AG09309 (cell line): ENCODE results near the gene TCF19.
"Not testable (repeated sequence)": the region's sequence is repeated elsewhere in the genome, so short reads cannot be mapped to it uniquely, and the experiment has no call there.

ENCODE experiments used
- DNase-seq: peaks from one replicate; pipeline ENCODE4 v3.0.0-alpha.2; 2010; ENCODE audit warnings: low read depth
- H3K4me3 ChIP-seq: 2 replicates; pipeline ENCODE4 v1.5.1; 2011; ENCODE audit warnings: mild to moderate bottlenecking, low read depth, low read length, moderate library complexity; ENCODE audit not compliant: control insufficient read depth
- TF ChIP-seq, protein P1 (sequence below): IDR thresholded peaks from 2 replicates; pipeline ENCODE4 v1.5.1; 2011; ENCODE audit warnings: mild to moderate bottlenecking, low read depth, low read length, inconsistent platforms; ENCODE audit not compliant: insufficient read depth, control insufficient read depth; ENCODE audit errors: missing control alignments

The TCF19 gene

DNA sequence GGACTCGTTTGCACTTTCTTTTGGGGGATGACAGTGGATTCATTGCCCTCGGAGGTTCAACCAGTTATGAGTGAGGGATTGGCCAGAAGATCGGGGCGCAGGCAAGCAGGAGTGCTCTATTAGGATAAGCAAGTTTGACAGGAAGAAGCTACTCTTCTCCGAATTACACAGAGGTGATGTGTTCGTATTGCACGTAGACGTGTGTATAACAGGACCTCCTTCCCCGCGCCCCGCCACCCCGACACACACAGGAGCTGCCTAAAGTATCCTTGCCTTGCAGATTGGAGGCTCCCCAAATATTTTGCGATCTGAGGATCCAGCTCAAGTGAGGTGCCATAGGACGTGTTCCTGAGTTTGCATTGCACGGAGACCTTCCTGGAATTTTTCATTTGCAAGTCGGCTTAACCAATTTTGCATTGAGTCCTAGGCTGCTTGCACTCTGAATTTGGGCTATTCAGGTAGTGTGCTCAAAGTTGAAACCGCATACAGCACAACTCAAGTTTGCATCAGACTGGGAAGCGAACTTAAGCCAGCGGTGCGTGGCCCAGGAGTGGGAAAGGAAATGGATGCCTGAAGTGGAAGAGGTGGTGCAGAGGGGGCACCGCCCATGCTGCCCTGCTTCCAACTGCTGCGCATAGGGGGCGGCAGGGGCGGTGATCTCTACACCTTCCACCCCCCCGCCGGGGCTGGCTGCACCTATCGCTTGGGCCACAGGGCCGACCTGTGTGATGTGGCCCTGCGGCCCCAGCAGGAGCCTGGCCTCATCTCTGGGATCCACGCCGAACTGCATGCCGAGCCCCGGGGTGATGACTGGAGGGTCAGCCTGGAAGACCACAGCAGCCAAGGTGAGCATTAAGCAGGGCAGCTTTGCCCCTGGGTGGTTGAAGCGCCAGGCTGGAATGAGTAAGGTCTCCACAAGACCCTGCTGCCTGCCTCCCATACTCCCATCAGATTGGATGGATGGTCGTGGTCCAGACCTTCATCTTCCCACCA is 770 bp downstream of the TCF19 start:
- peak overlapping the region; percentile 84 for H3K4me3 ChIP-seq
- no peak for DNase-seq
- TF ChIP-seq, protein P1, sequence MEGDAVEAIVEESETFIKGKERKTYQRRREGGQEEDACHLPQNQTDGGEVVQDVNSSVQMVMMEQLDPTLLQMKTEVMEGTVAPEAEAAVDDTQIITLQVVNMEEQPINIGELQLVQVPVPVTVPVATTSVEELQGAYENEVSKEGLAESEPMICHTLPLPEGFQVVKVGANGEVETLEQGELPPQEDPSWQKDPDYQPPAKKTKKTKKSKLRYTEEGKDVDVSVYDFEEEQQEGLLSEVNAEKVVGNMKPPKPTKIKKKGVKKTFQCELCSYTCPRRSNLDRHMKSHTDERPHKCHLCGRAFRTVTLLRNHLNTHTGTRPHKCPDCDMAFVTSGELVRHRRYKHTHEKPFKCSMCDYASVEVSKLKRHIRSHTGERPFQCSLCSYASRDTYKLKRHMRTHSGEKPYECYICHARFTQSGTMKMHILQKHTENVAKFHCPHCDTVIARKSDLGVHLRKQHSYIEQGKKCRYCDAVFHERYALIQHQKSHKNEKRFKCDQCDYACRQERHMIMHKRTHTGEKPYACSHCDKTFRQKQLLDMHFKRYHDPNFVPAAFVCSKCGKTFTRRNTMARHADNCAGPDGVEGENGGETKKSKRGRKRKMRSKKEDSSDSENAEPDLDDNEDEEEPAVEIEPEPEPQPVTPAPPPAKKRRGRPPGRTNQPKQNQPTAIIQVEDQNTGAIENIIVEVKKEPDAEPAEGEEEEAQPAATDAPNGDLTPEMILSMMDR = peak; percentile 12

DNA sequence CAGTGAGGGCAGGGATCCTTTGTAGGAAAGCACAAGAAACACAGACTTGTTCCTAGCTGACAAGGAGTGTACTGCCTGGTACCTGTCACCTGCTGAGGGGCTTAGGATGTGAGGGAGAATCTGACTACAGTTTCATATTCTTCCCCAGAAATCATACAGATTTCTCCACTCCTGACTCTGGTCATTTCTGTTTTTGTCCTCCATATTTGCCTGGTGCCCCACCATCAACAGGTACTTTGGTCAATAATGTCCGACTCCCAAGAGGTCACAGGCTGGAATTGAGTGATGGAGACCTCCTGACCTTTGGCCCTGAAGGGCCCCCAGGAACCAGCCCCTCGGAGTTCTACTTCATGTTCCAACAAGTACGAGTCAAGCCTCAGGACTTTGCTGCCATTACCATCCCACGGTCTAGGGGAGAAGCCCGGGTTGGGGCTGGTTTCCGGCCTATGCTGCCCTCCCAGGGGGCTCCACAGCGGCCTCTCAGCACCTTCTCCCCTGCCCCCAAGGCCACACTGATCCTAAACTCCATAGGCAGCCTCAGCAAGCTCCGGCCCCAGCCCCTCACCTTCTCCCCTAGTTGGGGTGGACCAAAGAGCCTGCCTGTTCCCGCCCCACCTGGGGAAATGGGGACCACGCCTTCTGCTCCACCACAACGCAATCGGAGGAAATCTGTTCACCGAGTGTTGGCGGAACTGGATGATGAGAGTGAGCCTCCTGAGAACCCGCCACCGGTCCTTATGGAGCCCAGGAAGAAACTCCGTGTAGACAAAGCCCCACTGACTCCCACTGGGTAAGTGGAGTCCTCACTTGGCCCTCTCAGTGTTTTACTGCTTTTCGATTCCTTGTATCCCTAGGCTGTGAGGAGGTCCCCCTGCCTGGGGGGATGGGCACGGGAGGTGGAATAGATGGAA is 3.1 kb downstream of the TCF19 start:
- no peak for DNase-seq
- TF ChIP-seq, protein P1 = no peak
- no peak overlapping the region for H3K4me3 ChIP-seq

DNA sequence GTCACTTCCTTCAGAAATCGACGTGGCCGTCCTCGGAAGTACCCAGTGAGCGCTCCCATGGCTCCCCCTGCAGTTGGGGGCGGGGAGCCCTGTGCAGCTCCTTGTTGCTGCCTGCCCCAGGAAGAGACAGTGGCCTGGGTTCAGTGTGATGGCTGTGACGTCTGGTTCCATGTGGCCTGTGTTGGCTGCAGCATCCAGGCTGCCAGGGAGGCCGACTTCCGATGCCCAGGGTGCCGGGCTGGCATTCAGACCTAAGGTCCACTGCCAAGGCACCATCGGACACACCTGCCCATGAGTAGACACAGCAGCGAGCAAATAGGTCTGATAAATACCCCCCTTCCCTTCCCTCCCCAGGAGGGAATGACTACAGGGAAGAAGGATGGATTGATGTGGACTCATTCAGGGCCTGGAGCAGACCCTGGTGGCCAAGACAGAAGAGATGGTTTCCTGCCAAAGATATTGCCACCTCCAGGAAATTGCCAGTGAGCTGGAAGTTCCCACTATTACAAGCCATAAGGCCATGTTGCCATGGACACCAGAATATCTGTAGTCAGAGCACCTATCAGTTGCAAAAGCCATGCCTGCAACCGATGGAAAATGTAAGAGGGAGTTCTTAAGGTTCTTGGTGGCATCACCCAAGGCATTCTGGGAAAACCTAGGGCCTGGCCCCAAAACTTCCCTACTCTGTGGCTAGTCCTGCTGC is 4.2 kb downstream of the TCF19 start:
- TF ChIP-seq, protein P1 = no peak
- no peak overlapping the region for H3K4me3 ChIP-seq
- no peak for DNase-seq

DNA sequence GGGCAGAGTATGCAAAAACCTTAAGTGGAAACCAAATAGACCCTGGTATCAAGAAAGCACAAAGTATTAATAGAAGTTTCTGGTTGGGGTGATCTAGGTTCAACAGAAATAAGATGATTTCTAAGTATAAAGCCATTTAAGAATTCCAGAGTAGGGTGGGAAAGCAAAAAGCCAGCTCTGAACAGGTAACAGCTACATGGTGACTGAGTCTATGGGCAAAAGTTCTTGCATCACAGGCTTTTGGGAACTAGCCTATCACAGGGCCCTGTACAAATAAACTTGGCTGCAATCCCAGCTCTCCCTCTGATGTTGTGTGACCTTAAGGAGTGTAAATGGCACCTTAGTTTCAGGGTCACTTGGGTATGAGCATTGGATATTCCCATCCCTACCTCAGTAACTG is 5.5 kb downstream of the TCF19 start:
- DNase-seq = no peak
- no peak overlapping the region for H3K4me3 ChIP-seq
- TF ChIP-seq, protein P1 = no peak

DNA sequence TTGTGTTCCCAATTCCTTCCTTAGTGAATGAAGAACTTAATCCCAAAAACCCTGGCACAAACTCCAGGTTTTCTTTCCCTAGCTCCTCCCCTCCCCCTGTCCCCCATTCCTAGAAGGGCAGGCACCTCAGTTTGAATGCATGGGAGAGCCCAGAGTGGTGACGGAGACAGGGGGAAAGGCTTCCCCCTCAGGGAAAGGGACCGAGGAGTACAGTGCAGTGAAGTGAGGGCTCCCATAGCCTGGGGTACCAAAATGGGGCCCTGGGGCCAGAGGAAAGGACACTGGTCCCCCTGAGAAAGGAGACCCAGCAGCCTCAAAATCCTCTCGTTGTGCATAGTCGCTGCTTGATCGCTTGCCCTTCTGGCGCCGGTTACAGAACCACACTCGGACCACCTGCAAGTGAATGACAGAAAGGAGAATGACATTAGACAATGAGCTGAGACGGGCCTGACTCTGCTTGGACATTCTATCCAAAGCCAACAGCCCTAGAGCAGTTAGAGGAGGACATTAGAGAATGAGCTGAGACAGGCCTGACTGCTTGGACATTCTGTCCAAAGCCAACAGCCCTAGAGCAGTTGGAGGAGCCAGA is 6.2 kb downstream of the TCF19 start:
- not testable (repeated sequence) for DNase-seq, H3K4me3 ChIP-seq

DNA sequence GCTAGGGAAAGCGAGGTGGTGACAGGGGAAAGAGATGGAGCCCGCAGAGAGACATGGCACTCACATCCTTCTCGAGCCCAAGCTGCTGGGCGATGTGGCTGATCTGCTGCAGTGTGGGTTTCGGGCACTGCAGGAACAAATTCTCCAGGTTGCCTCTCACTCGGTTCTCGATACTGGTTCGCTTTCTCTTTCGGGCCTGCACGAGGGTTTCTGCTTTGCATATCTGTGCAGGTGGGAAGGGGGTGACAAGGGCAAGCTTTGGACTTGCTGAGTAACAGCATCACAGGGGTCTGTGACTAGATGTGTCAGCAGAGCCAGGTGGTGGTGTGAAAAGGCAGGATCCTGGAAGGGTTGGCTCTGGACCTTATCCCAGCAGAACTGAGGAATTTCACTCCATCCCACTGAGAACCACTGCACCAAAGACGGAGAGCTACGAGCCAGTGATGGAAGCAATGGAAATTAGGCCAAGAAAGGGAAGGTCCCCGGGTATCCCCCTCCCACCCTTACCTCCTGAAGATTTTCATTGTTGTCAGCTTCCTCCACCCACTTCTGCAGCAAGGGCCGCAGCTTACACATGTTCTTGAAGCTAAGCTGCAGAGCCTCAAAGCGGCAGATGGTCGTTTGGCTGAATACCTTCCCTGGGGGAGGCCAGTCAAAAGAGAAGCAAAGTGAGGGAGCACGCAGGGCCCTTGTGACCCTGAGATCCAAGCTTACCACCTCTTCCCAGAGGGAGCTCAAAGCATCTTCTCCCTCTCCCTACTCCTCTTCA is 6.9 kb downstream of the TCF19 start:
- not testable (repeated sequence) for H3K4me3 ChIP-seq, DNase-seq

DNA sequence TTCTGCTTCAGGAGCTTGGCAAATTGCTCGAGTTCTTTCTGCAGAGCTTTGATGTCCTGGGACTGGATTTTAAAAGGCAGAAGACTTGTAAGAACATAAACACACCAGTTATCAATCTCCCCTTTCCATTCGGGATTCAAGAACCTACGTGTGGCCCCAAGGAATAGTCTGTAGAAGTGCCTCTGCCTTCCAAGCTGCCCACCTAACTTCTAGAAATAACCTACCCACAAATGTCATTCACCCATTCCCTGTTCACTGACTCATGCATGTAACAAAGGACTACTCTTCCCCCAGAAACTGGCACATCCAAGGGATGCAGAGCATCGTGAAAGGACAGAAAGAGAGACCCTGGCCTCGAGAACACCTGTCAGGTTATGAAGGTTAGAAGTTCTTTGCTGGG is 7.6 kb downstream of the TCF19 start:
- H3K4me3 ChIP-seq = no peak overlapping the region
- no peak for DNase-seq
- TF ChIP-seq, protein P1 = no peak
